Brain microvascular endothelial cell (primary cell): ENCODE data around the gene ZNF492.
"Not testable (repeated sequence)": the region's sequence is repeated elsewhere in the genome, so short reads cannot be mapped to it uniquely, and the experiment has no call there.

ENCODE experiments used
- DNase-seq: peaks from one replicate; pipeline ENCODE4 v3.0.0-alpha.2; 2020
- H3K27ac ChIP-seq: fragments of 250-450 bp; sonication (Bioruptor Pico); 2 replicates; pipeline ENCODE4 v1.5.1; 2020; ENCODE audit warnings: mild to moderate bottlenecking, moderate library complexity
- H3K27me3 ChIP-seq: fragments of 250-450 bp; sonication (Bioruptor Pico); replicated peaks from 2 replicates; pipeline ENCODE4 v1.5.1; 2020; ENCODE audit warnings: mild to moderate bottlenecking
- H3K36me3 ChIP-seq: fragments of 250-450 bp; sonication (Bioruptor Pico); replicated peaks from 2 replicates; pipeline ENCODE4 v1.5.1; 2020; ENCODE audit warnings: mild to moderate bottlenecking
- H3K4me3 ChIP-seq: 2 replicates; pipeline ENCODE4 v1.5.1; 2011; ENCODE audit warnings: low read depth, mild to moderate bottlenecking, control low read depth, low read length, moderate library complexity
- in situ Hi-C: cut with HindIII; loops from 2 replicates; pipeline ENCODE4 v1.10.0; 2017; ENCODE audit warnings: low sequenced_read_pairs, low pct_ligation_motif_present
- TF ChIP-seq, protein P1 (sequence below): IDR thresholded peaks from 2 replicates; pipeline ENCODE4 v1.5.1; 2011; ENCODE audit warnings: low read depth, mild to moderate bottlenecking, moderate library complexity, low read length, control low read depth, inconsistent platforms; ENCODE audit errors: missing control alignments

ZNF492 gene

GRCh38 chr19:22633706-22634449 is at the start of gene ZNF492:
Gene ZNF492, plus strand, starts transcription at chr19:22634324. Its CDS starts 19,076 bp downstream, at chr19:22653400.
- H3K27ac ChIP-seq, H3K36me3 ChIP-seq, in situ Hi-C loops, H3K27me3 ChIP-seq: not testable (repeated sequence)
- H3K4me3 ChIP-seq = peak within 1 kb of the TSS; percentile 85
- DNase-seq = peak; percentile 92

DNA sequence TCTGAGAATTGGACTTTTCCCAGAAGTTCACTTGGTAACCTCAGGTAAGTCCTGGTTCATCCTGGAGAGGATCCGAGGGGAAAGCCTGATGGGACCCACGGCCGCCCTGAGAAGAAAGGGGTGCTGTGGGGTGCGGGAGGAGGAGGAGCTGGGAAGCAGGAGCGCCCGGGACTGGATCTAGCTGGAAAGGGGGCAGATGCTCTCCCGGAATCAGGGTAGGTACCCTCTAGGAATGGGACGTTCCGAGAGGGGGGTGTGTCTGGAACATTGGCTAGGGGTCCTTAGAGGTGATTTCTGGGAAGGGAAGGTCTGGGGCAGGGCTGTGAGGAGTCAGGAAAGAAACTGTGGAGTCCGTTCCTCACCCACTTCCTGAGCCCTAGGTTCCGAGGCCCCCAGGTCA is 38.7 kb upstream of the ZNF492 start:
- in situ Hi-C loops = no loop called here

GRCh38 chr19:22595918-22596341 is 38.2 kb upstream of the ZNF492 start:
- Histone ChIP-seq H3K36me3 (no peaks in the 10 kb centered on the region), H3K4me3 (no peak overlapping the region), H3K27ac (no peak overlapping the region), H3K27me3 (no peaks in the 10 kb centered on the region)
- TF ChIP-seq, protein P1, sequence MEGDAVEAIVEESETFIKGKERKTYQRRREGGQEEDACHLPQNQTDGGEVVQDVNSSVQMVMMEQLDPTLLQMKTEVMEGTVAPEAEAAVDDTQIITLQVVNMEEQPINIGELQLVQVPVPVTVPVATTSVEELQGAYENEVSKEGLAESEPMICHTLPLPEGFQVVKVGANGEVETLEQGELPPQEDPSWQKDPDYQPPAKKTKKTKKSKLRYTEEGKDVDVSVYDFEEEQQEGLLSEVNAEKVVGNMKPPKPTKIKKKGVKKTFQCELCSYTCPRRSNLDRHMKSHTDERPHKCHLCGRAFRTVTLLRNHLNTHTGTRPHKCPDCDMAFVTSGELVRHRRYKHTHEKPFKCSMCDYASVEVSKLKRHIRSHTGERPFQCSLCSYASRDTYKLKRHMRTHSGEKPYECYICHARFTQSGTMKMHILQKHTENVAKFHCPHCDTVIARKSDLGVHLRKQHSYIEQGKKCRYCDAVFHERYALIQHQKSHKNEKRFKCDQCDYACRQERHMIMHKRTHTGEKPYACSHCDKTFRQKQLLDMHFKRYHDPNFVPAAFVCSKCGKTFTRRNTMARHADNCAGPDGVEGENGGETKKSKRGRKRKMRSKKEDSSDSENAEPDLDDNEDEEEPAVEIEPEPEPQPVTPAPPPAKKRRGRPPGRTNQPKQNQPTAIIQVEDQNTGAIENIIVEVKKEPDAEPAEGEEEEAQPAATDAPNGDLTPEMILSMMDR = no peak
- DNase-seq = no peak
- in situ Hi-C loops = no loop called here

More for the DNA sequence above, 38.7 kb upstream of the ZNF492 start:
- no peaks in the 10 kb centered on the region for H3K27me3 ChIP-seq
- H3K36me3 ChIP-seq = no peaks in the 10 kb centered on the region
- TF ChIP-seq, protein P1 = no peak
- H3K4me3 ChIP-seq = no peak overlapping the region
- DNase-seq = no peak
- no peak overlapping the region for H3K27ac ChIP-seq

DNA sequence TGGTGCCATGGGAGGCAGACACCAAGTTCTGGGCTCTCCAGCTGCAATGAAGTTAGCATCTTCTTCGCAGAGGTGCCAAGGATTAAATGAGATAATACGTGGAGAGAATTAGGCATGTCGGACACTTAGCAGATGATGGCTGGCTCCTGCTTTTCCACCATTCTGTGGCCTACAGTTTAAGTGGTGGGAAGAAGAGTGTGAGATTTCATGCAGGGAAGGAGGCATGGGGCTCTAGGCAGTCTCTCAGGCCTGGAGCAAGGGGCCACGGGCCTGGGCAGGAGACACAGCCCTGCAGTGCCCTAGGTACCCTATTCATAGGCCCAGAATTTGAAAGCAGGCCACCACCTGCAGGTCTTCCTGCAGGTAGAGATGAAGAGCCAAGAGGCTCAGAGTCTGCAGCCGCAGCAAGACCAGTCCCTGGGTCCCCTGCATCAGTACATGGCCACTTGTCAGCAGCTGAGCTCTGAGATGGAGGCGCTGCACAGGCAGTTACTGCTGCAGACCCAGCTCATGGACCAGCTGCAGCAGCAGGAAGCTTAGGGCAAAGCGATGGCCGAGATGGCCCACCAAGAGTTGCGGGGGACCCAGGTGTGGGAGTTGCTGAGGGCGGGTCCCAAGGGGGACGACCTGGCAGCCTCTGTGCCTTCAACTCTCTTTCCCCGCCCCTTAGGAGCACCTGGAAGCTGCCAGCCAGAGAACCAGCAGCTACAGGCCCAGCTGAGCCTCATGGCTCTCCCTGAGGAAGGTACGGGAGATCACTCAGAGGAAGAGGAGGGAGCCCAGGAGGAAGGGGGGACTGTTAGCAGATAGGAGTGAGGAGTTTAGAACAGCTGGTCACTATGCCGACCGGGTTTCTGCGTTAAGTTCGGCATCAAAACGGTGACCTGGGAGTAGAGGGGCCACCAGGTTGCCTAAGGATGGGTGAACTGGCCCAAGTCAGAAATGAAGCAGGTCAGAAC is 33.2 kb upstream of the ZNF492 start:
- TF ChIP-seq, protein P1 = no peak
- Histone ChIP-seq H3K27me3 (no peaks in the 10 kb centered on the region), H3K36me3 (no peaks in the 10 kb centered on the region), H3K4me3 (no peak overlapping the region), H3K27ac (no peak overlapping the region)
- in situ Hi-C loops = no loop called here
- no peak for DNase-seq

GRCh38 chr19:22601906-22602630 is 32.1 kb upstream of the ZNF492 start:
- Histone ChIP-seq H3K4me3 (no peak overlapping the region), H3K27ac (no peak overlapping the region), H3K36me3 (no peaks in the 10 kb centered on the region), H3K27me3 (no peaks in the 10 kb centered on the region)
- in situ Hi-C loops = no loop called here
- TF ChIP-seq, protein P1 = no peak
- no peak for DNase-seq
